WTC11 (cell line): ENCODE results near the gene GART. TPM values are rescaled to one million over a fixed set of nuclear protein-coding genes. Genes with fewer than 3 reads are reported as not detected.
A peak's percentile ranks its signal among the peaks of the same experiment; 100 is the strongest.

Experiments used
- ATAC-seq: fragments of 200-7000 bp; cut with Tn5 transposase; 2 replicates; pipeline ENCODE4 v1.10.0; 2021; ENCODE audit warnings: mild to moderate bottlenecking, moderate library complexity
- CTCF ChIA-PET: fragments of 300-600 bp; sonication (Branson Sonifier 250); formaldehyde crosslinking; loops from one replicate; lab custom pipeline; 2021; ENCODE audit warnings: antibody characterized with exemption; lab: Charles Lee
- POLR2A ChIA-PET: fragments of 350-600 bp; sonication (Branson Sonifier 250); formaldehyde crosslinking; loops from one replicate; lab custom pipeline; 2021; ENCODE audit warnings: antibody characterized with exemption; lab: Charles Lee
- DNase-seq: peaks from one replicate; pipeline ENCODE4 v3.0.0; 2021; ENCODE audit warnings: low spot score
- H3K27ac Mint-ChIP-seq: 2 replicates; pipeline ENCODE4 v1.8.0; 2021; ENCODE audit warnings: mixed read lengths
- H3K27me3 Mint-ChIP-seq: 2 replicates; pipeline ENCODE4 v1.8.0; 2021; ENCODE audit warnings: low read depth, mild to moderate bottlenecking, moderate library complexity, mixed read lengths
- H3K36me3 Mint-ChIP-seq: 2 replicates; pipeline ENCODE4 v1.8.0; 2021; ENCODE audit warnings: mixed read lengths
- H3K4me1 Mint-ChIP-seq: 2 replicates; pipeline ENCODE4 v1.8.0; 2022; ENCODE audit warnings: mixed read lengths
- H3K4me3 Mint-ChIP-seq: 2 replicates; pipeline ENCODE4 v1.8.0; 2021; ENCODE audit warnings: mild to moderate bottlenecking, moderate library complexity, mixed read lengths
- H3K9me3 Mint-ChIP-seq: 2 replicates; pipeline ENCODE4 v1.8.0; 2021; ENCODE audit warnings: mixed read lengths
- FOXK1 ChIP-seq: sonication (generic); formaldehyde crosslinking; IDR thresholded peaks from 2 replicates; pipeline ENCODE4 v1.8.0; 2022; ENCODE audit warnings: mild to moderate bottlenecking, moderate library complexity, missing genetic modification reagents
- GRHL2 ChIP-seq: fragments of 250-450 bp; sonication (Bioruptor Pico); IDR thresholded peaks from 2 replicates; pipeline ENCODE4 v1.8.0; 2022; ENCODE audit warnings: mild to moderate bottlenecking, moderate library complexity; ENCODE audit not compliant: insufficient replicate concordance, severe bottlenecking
- NFATC4 ChIP-seq: fragments of 250-450 bp; sonication (Bioruptor Pico); IDR thresholded peaks from 2 replicates; pipeline ENCODE4 v1.9.0; 2021; ENCODE audit warnings: mild to moderate bottlenecking
- NR1H2 ChIP-seq: sonication (generic); formaldehyde crosslinking; IDR thresholded peaks from 2 replicates; pipeline ENCODE4 v1.9.0; 2021; ENCODE audit warnings: mild to moderate bottlenecking, moderate library complexity, missing genetic modification reagents
- NR2C2 ChIP-seq: sonication (generic); formaldehyde crosslinking; IDR thresholded peaks from 2 replicates; pipeline ENCODE4 v1.8.0; 2022; ENCODE audit warnings: mild to moderate bottlenecking, missing genetic modification reagents
- TEAD1 ChIP-seq: sonication (generic); formaldehyde crosslinking; IDR thresholded peaks from 2 replicates; pipeline ENCODE4 v1.8.0; 2022; ENCODE audit warnings: mild to moderate bottlenecking, missing genetic modification reagents
- TEAD4 ChIP-seq: sonication (generic); formaldehyde crosslinking; IDR thresholded peaks from 2 replicates; pipeline ENCODE4 v1.8.0; 2022; ENCODE audit warnings: mild to moderate bottlenecking, missing genetic modification reagents
- ZNF121 ChIP-seq: sonication (generic); formaldehyde crosslinking; IDR thresholded peaks from 2 replicates; pipeline ENCODE4 v1.8.0; 2023; ENCODE audit warnings: missing genetic modification reagents
- ZNF423 ChIP-seq: fragments of 250-450 bp; sonication (Bioruptor Pico); IDR thresholded peaks from 2 replicates; pipeline ENCODE4 v2.1.2; 2022; ENCODE audit warnings: mild to moderate bottlenecking, moderate library complexity
- total RNA-seq: library from RNA; stranded (reverse); gene quantifications from 3 replicates; pipeline ENCODE4 v1.2.3, GENCODE V29; 2021
- TF ChIP-seq, protein P1 (sequence below): sonication (generic); formaldehyde crosslinking; IDR thresholded peaks from 2 replicates; pipeline ENCODE4 v1.8.1; 2022; ENCODE audit warnings: low read depth, mild to moderate bottlenecking, moderate library complexity, missing genetic modification reagents, borderline replicate concordance
- TF ChIP-seq, protein P2 (sequence below): fragments of 250-450 bp; sonication (Bioruptor Pico); IDR thresholded peaks from 2 replicates; pipeline ENCODE4 v1.9.0; 2021; ENCODE audit warnings: mild to moderate bottlenecking

Gene GART
- total RNA-seq, 1 experiment from 2014 or later: 223 TPM

GRCh38 chr21:33461538-33462250 lies 80.2 kb downstream of the GART start (continued):
- no peak for TF ChIP-seq TEAD4 (CRISPR knock-in tag)

DNA sequence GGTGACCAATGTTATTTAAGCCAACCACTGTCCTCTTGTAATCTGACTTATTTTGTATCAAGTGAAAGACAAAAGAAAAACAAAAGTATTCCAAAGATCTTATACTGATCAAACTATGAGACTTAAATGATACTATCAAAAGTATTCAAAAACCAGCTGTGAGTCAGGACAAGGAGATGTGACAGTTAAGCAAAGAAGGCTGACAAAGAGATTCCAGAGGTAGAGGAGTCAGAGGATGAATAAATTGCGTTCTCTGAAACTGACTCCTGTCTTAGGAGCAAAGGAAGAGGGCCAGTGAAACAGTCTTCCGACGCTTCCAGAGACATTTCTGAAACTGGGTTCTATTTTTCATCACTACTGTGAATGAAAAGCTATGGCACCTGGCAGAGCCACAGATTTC lies 83.1 kb downstream of the GART start:
- no peak for DNase-seq
- Mint-ChIP-seq H3K4me3 (no peak overlapping the region), H3K4me1 (peaks cover 13% of the 10 kb centered on the region), H3K36me3 (0 out of 2 replicates have a peak, but pooled peaks cover 2% of the 10 kb centered on the region), H3K9me3 (no peaks in the 10 kb centered on the region), H3K27ac (no peak overlapping the region), H3K27me3 (no peaks in the 10 kb centered on the region)
- TF ChIP-seq GRHL2 (CRISPR knock-in tag): no peak
- TF ChIP-seq, protein P1, sequence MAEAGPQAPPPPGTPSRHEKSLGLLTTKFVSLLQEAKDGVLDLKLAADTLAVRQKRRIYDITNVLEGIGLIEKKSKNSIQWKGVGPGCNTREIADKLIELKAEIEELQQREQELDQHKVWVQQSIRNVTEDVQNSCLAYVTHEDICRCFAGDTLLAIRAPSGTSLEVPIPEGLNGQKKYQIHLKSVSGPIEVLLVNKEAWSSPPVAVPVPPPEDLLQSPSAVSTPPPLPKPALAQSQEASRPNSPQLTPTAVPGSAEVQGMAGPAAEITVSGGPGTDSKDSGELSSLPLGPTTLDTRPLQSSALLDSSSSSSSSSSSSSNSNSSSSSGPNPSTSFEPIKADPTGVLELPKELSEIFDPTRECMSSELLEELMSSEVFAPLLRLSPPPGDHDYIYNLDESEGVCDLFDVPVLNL (CRISPR knock-in tag): no peak
- TF ChIP-seq FOXK1 (CRISPR knock-in tag): no peak
- TF ChIP-seq ZNF423: no peak
- no peak for ATAC-seq
- POLR2A ChIA-PET: interaction anchor here (0.6 kb wide), 1 partner anchor 34 kb away, joined by 4 read pairs; no protein-coding TSS in a partner anchor
- CTCF ChIA-PET: interaction anchor here (2.6 kb wide), 1 partner anchor 14 kb away, joined by 11 read pairs; no protein-coding TSS in a partner anchor

- Mint-ChIP-seq H3K4me1 (peaks cover 13% of the 10 kb centered on the region), H3K27ac (peak overlapping the region; percentile 2; the same call in 1 of the 2 replicates), H3K9me3 (no peaks in the 10 kb centered on the region), H3K27me3 (no peaks in the 10 kb centered on the region), H3K4me3 (no peak overlapping the region), H3K36me3 (peaks cover 2% of the 10 kb centered on the region; the same call in 1 of the 2 replicates)
- DNase-seq (no peak), ATAC-seq (no peak)
- TF ChIP-seq, protein P2, sequence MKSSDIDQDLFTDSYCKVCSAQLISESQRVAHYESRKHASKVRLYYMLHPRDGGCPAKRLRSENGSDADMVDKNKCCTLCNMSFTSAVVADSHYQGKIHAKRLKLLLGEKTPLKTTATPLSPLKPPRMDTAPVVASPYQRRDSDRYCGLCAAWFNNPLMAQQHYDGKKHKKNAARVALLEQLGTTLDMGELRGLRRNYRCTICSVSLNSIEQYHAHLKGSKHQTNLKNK: no peak
- TF ChIP-seq NFATC4 (CRISPR knock-in tag): no peak
- TF ChIP-seq NR1H2 (CRISPR knock-in tag): no peak
- no peak for TF ChIP-seq TEAD1
- TF ChIP-seq ZNF121 (CRISPR knock-in tag): peak; percentile 80
- TF ChIP-seq NR2C2 (CRISPR knock-in tag): no peak
- CTCF ChIA-PET: interaction anchor here (0.7 to 1.7 kb wide), 2 partner anchors 11 to 24 kb away, joined by 3 to 5 read pairs; partner anchors contain the start of gene TMEM50B
- POLR2A ChIA-PET: no interaction called here
Measured at GRCh38 chr21:33455686-33456446, 86.1 kb downstream of the GART start.

Other genes starting within 250 kb of the GART start
- 12.2 to 14.6 TPM (median 13.2 TPM) in 3 replicates for gene IFNAR1, start 217.1 kb downstream of the GART start, total RNA-seq
- 34.1 to 37.3 TPM (median 35.7 TPM) in 3 replicates for gene IFNGR2, start 138.7 kb downstream of the GART start, total RNA-seq
- gene TMEM50B, start 62.1 kb downstream of the GART start, total RNA-seq: 21.0 to 26.0 TPM (median 25.4 TPM) in 3 replicates
- gene DNAJC28, start 50.4 kb downstream of the GART start, total RNA-seq: 2.6 to 4.0 TPM (median 3.5 TPM) in 3 replicates
- gene SON, start 921 bp upstream of the GART start, total RNA-seq: 259 to 309 TPM (median 274 TPM) in 3 replicates
- gene DONSON, start 46.6 kb upstream of the GART start, total RNA-seq: 27.5 to 32.2 TPM (median 29.6 TPM) in 3 replicates
- 21.9 to 31.8 TPM (median 24.7 TPM) in 3 replicates for gene CRYZL1, start 99.6 kb upstream of the GART start, total RNA-seq
- gene ITSN1, start 100.4 kb upstream of the GART start, total RNA-seq: 66.0 to 79.4 TPM (median 69.6 TPM) in 3 replicates